HEK293T (cell line): ENCODE results near the gene TMEM151A.

ENCODE experiments used
- CTCF ChIA-PET: fragments of 350-600 bp; formaldehyde crosslinking; extraction: SDS; loops from one replicate; lab custom pipeline; 2021; ENCODE audit warnings: antibody characterized with exemption, inconsistent platforms; lab: Yijun Ruan, JAX
- POLR2A ChIA-PET: fragments of 350-600 bp; formaldehyde crosslinking; extraction: SDS; loops from one replicate; lab custom pipeline; 2020; ENCODE audit warnings: antibody characterized with exemption, inconsistent platforms; lab: Yijun Ruan, JAX
- DNase-seq: peaks from one replicate; pipeline ENCODE4 v3.0.0; 2012; ENCODE audit warnings: mixed read lengths; ENCODE audit errors: extremely low spot score
- ARNT ChIP-seq: fragments of 450-650 bp; IDR thresholded peaks from 2 replicates; pipeline ENCODE4 v1.6.1; 2017; ENCODE audit warnings: mild to moderate bottlenecking
- BHLHE40 ChIP-seq: fragments of 450-650 bp; IDR thresholded peaks from 2 replicates; pipeline ENCODE4 v1.6.1; 2016; ENCODE audit warnings: mild to moderate bottlenecking, moderate library complexity, borderline replicate concordance
- CTBP1 ChIP-seq: fragments of 450-650 bp; IDR thresholded peaks from 2 replicates; pipeline ENCODE4 v1.6.1; 2016; ENCODE audit warnings: borderline replicate concordance
- ELF4 ChIP-seq: fragments of 450-650 bp; IDR thresholded peaks from 2 replicates; pipeline ENCODE4 v1.6.1; 2017; ENCODE audit warnings: antibody characterized with exemption
- FOXA1 ChIP-seq: fragments of 450-650 bp; IDR thresholded peaks from 2 replicates; pipeline ENCODE4 v1.6.1; 2016; ENCODE audit warnings: mild to moderate bottlenecking
- FOXK2 ChIP-seq: fragments of 450-650 bp; IDR thresholded peaks from 2 replicates; pipeline ENCODE4 v1.6.1; 2016; ENCODE audit warnings: mild to moderate bottlenecking
- FOXM1 ChIP-seq: fragments of 450-650 bp; IDR thresholded peaks from 2 replicates; pipeline ENCODE4 v1.6.1; 2017; ENCODE audit warnings: mild to moderate bottlenecking, borderline replicate concordance
- HDGF ChIP-seq: fragments of 450-650 bp; IDR thresholded peaks from 2 replicates; pipeline ENCODE4 v1.6.1; 2017; ENCODE audit warnings: antibody characterized with exemption, borderline replicate concordance
- L3MBTL2 ChIP-seq: fragments of 450-650 bp; conservative IDR thresholded peaks from 2 replicates; pipeline ENCODE4 v1.6.1; 2016; ENCODE audit warnings: mild to moderate bottlenecking
- LEF1 ChIP-seq: fragments of 450-650 bp; IDR thresholded peaks from 2 replicates; pipeline ENCODE4 v1.6.1; 2017; ENCODE audit warnings: mild to moderate bottlenecking, borderline replicate concordance
- NFRKB ChIP-seq: fragments of 450-650 bp; IDR thresholded peaks from 2 replicates; pipeline ENCODE4 v1.6.1; 2016; ENCODE audit warnings: mild to moderate bottlenecking, moderate library complexity
- PKNOX1 ChIP-seq: fragments of 450-650 bp; IDR thresholded peaks from 2 replicates; pipeline ENCODE4 v1.6.1; 2016
- SP1 ChIP-seq: fragments of 450-650 bp; IDR thresholded peaks from 2 replicates; pipeline ENCODE4 v1.6.1; 2017
- SUZ12 ChIP-seq: fragments of 450-650 bp; IDR thresholded peaks from 2 replicates; pipeline ENCODE4 v1.6.1; 2016; ENCODE audit warnings: mild to moderate bottlenecking
- TARDBP ChIP-seq: fragments of 450-650 bp; IDR thresholded peaks from 2 replicates; pipeline ENCODE4 v1.6.1; 2016
- ZNF384 ChIP-seq: fragments of 450-650 bp; IDR thresholded peaks from 2 replicates; pipeline ENCODE4 v1.6.1; 2016

Gene TMEM151A

DNA sequence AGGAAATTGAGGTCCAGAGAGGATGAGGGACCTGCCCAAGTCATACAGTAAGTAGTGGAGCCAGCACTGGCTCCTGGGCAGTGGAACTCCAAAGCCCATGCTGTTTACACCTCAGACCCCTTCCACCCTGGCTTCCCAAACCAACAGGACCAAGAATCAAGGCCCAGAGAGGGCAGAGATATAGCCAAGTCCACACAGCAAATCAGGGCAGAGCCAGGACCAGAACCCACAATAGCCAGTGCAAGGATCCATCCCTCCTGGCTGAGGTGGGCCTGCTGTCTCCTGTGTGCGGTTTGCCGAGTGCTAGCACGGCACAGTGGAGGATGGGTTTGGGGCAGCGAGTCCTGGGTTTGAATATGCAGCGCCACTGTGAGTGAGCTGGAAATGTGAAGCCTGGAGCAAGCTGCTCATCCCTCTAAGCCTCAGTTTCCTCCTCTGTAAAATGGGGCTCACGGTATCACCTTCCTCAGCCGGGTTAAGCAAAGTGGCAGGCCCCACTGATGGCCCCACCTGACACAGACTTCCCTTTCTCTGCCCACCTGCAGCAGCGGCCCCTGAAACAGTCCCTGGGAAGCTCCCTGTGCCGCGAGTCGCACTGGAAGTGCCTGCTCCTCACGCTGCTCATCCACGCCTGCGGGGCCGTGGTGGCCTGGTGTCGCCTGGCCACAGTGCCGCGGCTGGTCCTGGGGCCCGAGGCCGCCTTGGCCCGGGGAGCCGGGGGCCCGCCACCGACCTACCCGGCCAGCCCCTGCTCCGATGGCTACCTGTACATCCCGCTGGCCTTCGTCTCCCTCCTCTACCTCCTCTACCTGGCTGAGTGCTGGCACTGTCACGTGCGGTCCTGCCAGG is 2.3 kb downstream of the TMEM151A start:
- DNase-seq = no peak
- no peak for TF ChIP-seq SUZ12
- no peak for TF ChIP-seq FOXM1
- TF ChIP-seq LEF1 = no peak
- no peak for TF ChIP-seq L3MBTL2
- no peak for TF ChIP-seq FOXA1
- TF ChIP-seq ELF4 = no peak
- TF ChIP-seq HDGF = no peak
- TF ChIP-seq BHLHE40 = no peak
- ChIA-PET CTCF (no interaction called here), POLR2A (interaction anchor here (1.6 kb wide), 1 partner anchor 9 kb away, joined by 4 read pairs; no protein-coding TSS in a partner anchor)

DNA sequence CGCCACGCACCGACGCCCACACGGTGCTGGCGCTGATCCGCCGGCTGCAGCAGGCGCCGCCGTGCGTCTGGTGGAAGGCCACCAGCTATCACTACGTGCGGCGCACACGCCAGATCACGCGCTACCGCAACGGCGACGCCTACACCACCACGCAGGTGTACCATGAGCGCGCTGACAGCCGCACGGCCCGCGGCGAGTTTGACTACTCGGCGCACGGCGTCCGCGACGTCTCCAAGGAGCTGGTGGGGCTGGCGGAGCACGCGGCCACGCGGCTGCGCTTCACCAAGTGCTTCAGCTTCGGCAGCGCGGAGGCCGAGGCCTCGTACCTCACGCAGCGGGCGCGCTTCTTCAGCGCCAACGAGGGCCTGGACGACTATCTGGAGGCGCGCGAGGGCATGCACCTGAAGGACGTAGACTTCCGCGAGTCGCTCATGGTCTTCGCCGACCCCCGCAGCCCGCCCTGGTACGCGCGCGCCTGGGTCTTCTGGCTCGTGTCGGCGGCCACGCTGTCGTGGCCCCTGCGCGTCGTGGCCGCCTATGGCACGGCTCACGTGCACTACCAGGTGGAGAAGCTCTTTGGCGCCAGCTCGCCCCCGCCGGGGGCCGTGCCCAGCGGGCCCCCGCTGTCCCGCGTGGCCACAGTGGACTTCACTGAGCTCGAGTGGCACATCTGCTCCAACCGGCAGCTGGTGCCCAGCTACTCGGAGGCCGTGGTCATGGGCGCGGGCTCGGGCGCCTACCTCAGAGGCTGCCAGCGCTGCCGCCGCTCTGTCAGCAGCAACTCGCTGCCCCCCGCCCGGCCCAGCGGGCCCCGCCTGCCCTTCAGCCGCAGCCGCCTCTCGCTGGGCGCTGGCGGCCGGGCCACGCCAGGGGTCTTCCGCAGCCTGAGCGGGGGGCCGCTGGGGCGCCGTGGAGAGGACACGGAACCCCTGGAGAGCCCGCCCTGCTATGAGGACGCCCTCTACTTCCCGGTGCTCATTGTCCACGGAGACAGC is 3.2 kb downstream of the TMEM151A start:
- DNase-seq = no peak
- ChIA-PET POLR2A (interaction anchor here (1.6 kb wide), 1 partner anchor 10 kb away, joined by 4 read pairs; no protein-coding TSS in a partner anchor), CTCF (no interaction called here)
- TF ChIP-seq FOXK2 = no peak
- no peak for TF ChIP-seq NFRKB
- no peak for TF ChIP-seq LEF1
- TF ChIP-seq TARDBP = no peak
- no peak for TF ChIP-seq BHLHE40
- no peak for TF ChIP-seq FOXA1
- no peak for TF ChIP-seq PKNOX1
- TF ChIP-seq ARNT = no peak

- ChIA-PET POLR2A (no interaction called here), CTCF (interaction anchor here (0.6 to 2.6 kb wide), 3 partner anchors 10 to 438 kb away, joined by 3 to 8 read pairs (median 7); no protein-coding TSS in a partner anchor)
- DNase-seq = no peak
- no peak for TF ChIP-seq NFRKB
- no peak for TF ChIP-seq LEF1
- TF ChIP-seq SUZ12 = no peak
- TF ChIP-seq ARNT = no peak
- no peak for TF ChIP-seq FOXK2
- TF ChIP-seq HDGF = no peak
- no peak for TF ChIP-seq PKNOX1
- TF ChIP-seq TARDBP = no peak
- no peak for TF ChIP-seq BHLHE40
- TF ChIP-seq L3MBTL2 = no peak
These were observed 5.9 kb downstream of the TMEM151A start for GRCh38 chr11:66297610-66298009.

DNA sequence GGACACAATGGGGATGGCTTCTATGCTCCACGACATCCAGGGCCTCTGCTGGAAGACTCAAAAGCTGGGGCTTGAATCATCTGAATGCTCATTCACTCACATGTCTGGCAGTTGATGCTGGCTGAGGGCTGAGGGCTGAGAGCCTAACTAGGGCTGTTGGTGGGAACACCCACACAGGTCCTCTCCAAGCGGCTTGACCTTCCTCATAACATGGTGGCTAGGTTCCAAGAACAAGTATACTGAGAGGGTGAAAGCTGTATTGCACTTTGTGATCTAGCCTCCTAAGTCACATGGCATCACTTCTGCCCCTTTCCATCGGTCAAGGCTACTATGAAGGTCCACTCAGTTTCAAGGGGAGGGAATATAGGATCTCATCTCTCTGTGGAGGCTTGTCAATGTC is 7.5 kb downstream of the TMEM151A start:
- TF ChIP-seq ZNF384 = no peak
- no peak for TF ChIP-seq ELF4
- no peak for DNase-seq
- ChIA-PET CTCF (interaction anchor here (1.2 kb wide), 1 partner anchor 13 kb away, joined by 4 read pairs; no protein-coding TSS in a partner anchor), POLR2A (interaction anchor here (3.1 kb wide), 1 partner anchor 10 kb away, joined by 18 read pairs; the partner anchor contains the start of gene YIF1A)

DNA sequence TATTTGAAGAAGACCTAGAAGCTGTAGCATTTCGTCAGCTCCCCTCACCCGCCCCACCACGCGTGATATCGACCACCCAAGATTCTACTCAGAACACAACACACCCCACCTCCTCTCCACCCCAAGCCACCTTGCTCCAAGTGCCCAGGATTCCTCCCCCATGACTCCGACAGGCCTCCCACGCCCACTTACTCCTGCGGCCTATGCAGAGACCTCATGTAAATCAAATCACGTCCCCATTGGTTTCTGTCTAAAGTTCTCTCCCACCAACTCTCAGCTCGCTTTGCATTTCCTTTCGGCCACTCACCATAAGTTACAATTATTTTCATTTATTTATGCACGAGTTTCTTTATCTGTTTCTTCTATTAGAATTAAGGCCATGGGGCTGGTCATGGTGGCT is 11.0 kb downstream of the TMEM151A start:
- DNase-seq = no peak
- TF ChIP-seq PKNOX1 (no peak), HDGF (no peak), TARDBP (no peak), FOXK2 (no peak), ZNF384 (no peak), FOXA1 (no peak), NFRKB (no peak)
- POLR2A ChIA-PET = interaction anchor here (1.4 kb wide), 1 partner anchor 14 kb away, joined by 8 read pairs; the partner anchor contains the start of gene YIF1A
- CTCF ChIA-PET = interaction anchor here (3.5 kb wide), 1 partner anchor 9 kb away, joined by 26 read pairs; no protein-coding TSS in a partner anchor

- POLR2A ChIA-PET = no interaction called here
- CTCF ChIA-PET = interaction anchor here (1.2 kb wide), 1 partner anchor 79 kb away, joined by 3 read pairs; no protein-coding TSS in a partner anchor
- TF ChIP-seq FOXK2 (no peak), ARNT (no peak), FOXA1 (no peak), LEF1 (no peak), NFRKB (no peak), L3MBTL2 (no peak), PKNOX1 (no peak), SUZ12 (no peak), ZNF384 (no peak), CTBP1 (no peak), SP1 (no peak), TARDBP (no peak)
- DNase-seq = no peak
These were observed 17.8 kb downstream of the TMEM151A start for GRCh38 chr11:66309475-66309874.
